AG04449 (cell line): ENCODE results near the gene ATP10B.

ENCODE experiments used
- CTCF ChIA-PET: fragments of 350-600 bp; formaldehyde crosslinking; extraction: SDS; loops from one replicate; lab custom pipeline; 2021; ENCODE audit warnings: antibody characterized with exemption; lab: Yijun Ruan, JAX
- POLR2A ChIA-PET: fragments of 400-600, 350-600 bp; formaldehyde crosslinking; extraction: SDS; loops from one replicate; lab custom pipeline; 2020; ENCODE audit warnings: antibody characterized with exemption, inconsistent platforms; lab: Yijun Ruan, JAX
- DNase-seq: peaks from one replicate; pipeline ENCODE4 v3.0.0-alpha.2; 2010; ENCODE audit warnings: low read depth, low spot score
- H3K4me3 ChIP-seq: 2 replicates; pipeline ENCODE4 v1.5.1; 2011; ENCODE audit warnings: low read depth, mild to moderate bottlenecking, control low read depth, low read length
- TF ChIP-seq, protein P1 (sequence below): IDR thresholded peaks from one replicate; pipeline ENCODE4 v1.5.1; 2011; ENCODE audit warnings: mild to moderate bottlenecking, moderate library complexity, low read length, control low read depth, inconsistent platforms; ENCODE audit not compliant: insufficient read depth; ENCODE audit errors: missing control alignments

Gene ATP10B

DNA sequence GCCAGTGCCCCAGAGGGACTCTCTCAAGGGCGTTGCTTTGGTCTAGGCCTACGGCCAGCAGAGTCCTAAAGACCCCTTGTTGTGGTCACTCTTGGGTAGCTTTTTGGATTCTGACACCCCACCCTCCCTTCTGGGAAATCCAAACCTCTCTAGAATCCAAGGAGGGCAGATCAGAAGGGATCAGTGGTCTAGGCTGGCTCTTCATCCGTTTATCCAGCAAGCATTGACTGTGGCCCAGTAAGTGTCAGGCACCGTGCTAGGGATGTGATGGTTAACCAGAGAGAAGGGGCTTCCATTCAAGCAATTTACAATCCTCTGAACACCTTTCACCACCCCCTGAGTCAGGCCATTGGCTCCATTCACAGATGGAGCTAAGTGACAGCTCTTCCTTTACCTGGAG lies 249.3 kb downstream of the ATP10B start:
- no peak overlapping the region for H3K4me3 ChIP-seq
- ChIA-PET CTCF (no interaction called here), POLR2A (no interaction called here)
- TF ChIP-seq, protein P1, sequence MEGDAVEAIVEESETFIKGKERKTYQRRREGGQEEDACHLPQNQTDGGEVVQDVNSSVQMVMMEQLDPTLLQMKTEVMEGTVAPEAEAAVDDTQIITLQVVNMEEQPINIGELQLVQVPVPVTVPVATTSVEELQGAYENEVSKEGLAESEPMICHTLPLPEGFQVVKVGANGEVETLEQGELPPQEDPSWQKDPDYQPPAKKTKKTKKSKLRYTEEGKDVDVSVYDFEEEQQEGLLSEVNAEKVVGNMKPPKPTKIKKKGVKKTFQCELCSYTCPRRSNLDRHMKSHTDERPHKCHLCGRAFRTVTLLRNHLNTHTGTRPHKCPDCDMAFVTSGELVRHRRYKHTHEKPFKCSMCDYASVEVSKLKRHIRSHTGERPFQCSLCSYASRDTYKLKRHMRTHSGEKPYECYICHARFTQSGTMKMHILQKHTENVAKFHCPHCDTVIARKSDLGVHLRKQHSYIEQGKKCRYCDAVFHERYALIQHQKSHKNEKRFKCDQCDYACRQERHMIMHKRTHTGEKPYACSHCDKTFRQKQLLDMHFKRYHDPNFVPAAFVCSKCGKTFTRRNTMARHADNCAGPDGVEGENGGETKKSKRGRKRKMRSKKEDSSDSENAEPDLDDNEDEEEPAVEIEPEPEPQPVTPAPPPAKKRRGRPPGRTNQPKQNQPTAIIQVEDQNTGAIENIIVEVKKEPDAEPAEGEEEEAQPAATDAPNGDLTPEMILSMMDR: no peak
- no peak for DNase-seq

GRCh38 chr5:160601046-160601445 lies 251.0 kb downstream of the ATP10B start:
- no peak for DNase-seq
- TF ChIP-seq, protein P1: no peak
- no peak overlapping the region for H3K4me3 ChIP-seq
- ChIA-PET CTCF (no interaction called here), POLR2A (no interaction called here)

- no peak overlapping the region for H3K4me3 ChIP-seq
- TF ChIP-seq, protein P1: no peak
- ChIA-PET POLR2A (no interaction called here), CTCF (no interaction called here)
- no peak for DNase-seq
Observed at GRCh38 chr5:160573318-160573717, 278.7 kb downstream of the ATP10B start.

DNA sequence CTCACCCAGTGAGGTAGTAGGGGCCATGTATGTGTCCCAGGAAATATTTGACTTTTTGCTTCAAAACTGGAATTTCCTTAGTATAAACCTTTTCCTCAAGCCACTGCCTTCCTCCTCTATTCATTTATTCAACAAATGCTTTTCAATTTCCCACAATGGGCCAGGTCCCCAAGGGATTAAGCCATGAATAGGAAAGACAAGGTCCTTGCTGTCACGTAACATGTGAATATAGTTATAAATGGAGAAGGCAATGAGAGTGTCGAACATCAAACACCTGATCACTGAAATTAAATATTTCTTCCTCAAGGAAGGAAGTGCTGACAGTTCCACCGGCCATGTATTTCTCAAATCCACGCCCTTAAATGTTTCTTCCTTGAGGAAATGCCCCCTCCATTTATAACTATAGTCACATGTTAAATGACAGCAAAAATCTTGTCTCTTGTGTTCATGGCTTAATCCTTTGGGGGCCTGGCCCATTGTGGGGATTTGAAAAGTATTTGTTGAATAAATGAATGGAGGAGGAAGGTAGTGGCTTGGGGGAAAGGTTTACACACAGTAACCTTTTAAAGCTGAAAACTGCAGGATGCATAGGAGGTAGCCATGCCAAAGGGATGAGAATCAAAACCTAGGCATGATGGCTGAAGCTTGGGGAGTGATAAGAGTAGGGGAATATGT lies 284.8 kb downstream of the ATP10B start:
- CTCF ChIA-PET: no interaction called here
- TF ChIP-seq, protein P1: no peak
- POLR2A ChIA-PET: no interaction called here
- H3K4me3 ChIP-seq: no peak overlapping the region
- DNase-seq: no peak

- H3K4me3 ChIP-seq: no peak overlapping the region
- TF ChIP-seq, protein P1: no peak
- POLR2A ChIA-PET: no interaction called here
- no peak for DNase-seq
- CTCF ChIA-PET: no interaction called here
Observed at GRCh38 chr5:160565376-160565775, 286.6 kb downstream of the ATP10B start.

DNA sequence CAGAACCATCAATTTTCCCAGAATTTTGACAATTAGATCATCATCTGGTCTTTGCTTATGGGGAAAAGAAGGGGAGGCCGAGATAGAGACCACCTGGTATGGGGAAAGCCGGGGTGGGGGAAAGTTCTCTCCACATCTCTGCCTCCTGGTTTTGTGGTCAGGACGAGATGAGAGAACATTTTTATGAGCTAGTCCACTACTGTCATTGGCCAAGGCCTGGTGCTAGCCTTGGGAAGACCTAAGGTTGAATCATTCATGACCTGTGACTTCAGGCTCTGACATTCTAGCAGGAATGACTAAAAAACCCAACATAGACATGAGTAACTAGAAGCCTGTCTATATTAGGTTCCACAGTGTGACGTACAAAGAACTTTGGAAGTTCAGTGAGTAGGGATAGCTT lies 295.2 kb downstream of the ATP10B start:
- ChIA-PET CTCF (no interaction called here), POLR2A (no interaction called here)
- no peak for DNase-seq
- TF ChIP-seq, protein P1: no peak
- H3K4me3 ChIP-seq: no peak overlapping the region
